Endothelial cell of umbilical vein (primary cell): ENCODE data around the gene DIP2C. TPM values are rescaled to one million over a fixed set of nuclear protein-coding genes. Genes with fewer than 3 reads are reported as not detected.

Experiments used
- BruUV-seq: library from RNA; stranded (reverse); fragments of 400-500 nt; replicated peaks from 2 replicates; lab custom pipeline; 2021; lab: Mats Ljungman, UMichigan
- CTCF ChIA-PET: fragments of 300-600, 350-600 bp; sonication (Branson Sonifier 250); formaldehyde crosslinking; loops from one replicate; lab custom pipeline; 2021; ENCODE audit warnings: antibody characterized with exemption, inconsistent platforms; lab: Charles Lee
- POLR2A ChIA-PET: fragments of 300-600, 350-600 bp; sonication (Branson Sonifier 250); formaldehyde crosslinking; loops from one replicate; lab custom pipeline; 2021; ENCODE audit warnings: antibody characterized with exemption, inconsistent platforms; lab: Charles Lee
- DNase-seq: peaks from one replicate; pipeline ENCODE4 v3.0.0-alpha.2; 2011; ENCODE audit warnings: low read depth, low spot score
- FAIRE-seq: peaks from 2 replicates; lab custom pipeline; 2011; peaks lifted over from hg19 to GRCh38; lab: Jason Lieb, UNC
- H2AFZ ChIP-seq: 2 replicates; pipeline ENCODE4 v1.6.0; 2012; ENCODE audit warnings: low read depth, low read length, control low read depth, inconsistent platforms
- H3K27ac ChIP-seq: 2 replicates; pipeline ENCODE4 v1.5.1; 2011; ENCODE audit warnings: low read depth, mild to moderate bottlenecking, control low read depth, low read length, moderate library complexity; ENCODE audit not compliant: insufficient read depth
- H3K27me3 ChIP-seq, 2 experiments: 2 replicates each; pipeline versions ENCODE4 v1.6.0 to v1.6.1; 2011; ENCODE audit warnings: low read length in 2 of 2, mixed read lengths in 1 of 2; ENCODE audit not compliant: control insufficient read depth in 2 of 2, insufficient read depth in 2 of 2
- H3K36me3 ChIP-seq, 2 experiments: 2 replicates in 1 of 2; 3 replicates in 1 of 2; pipeline ENCODE4 v1.5.1; 2011; ENCODE audit warnings: low read length in 2 of 2, mild to moderate bottlenecking in 1 of 2, moderate library complexity in 1 of 2; ENCODE audit not compliant: control insufficient read depth in 2 of 2, insufficient read depth in 2 of 2; ENCODE audit errors: extremely low read depth in 1 of 2
- H3K4me1 ChIP-seq: 3 replicates; pipeline ENCODE4 v1.5.1; 2011; ENCODE audit warnings: mild to moderate bottlenecking, low read length; ENCODE audit not compliant: control insufficient read depth, insufficient read depth; ENCODE audit errors: extremely low read depth
- H3K4me2 ChIP-seq: 2 replicates; pipeline ENCODE4 v1.6.1; 2011; ENCODE audit warnings: low read length, control low read depth, mixed read lengths; ENCODE audit not compliant: insufficient read depth
- H3K4me3 ChIP-seq, 3 experiments: fragments of 200-600 bp in 1 of 3; sonication (generic), shearing (Covaris generic) in 1 of 3; replicated peaks in 1 of 3; 2 replicates each; pipeline ENCODE4 v1.5.1; 2011 to 2016; ENCODE audit warnings: control low read depth in 3 of 3, low read length in 3 of 3, mild to moderate bottlenecking in 2 of 3, inconsistent platforms in 1 of 3, low read depth in 1 of 3, moderate library complexity in 1 of 3; ENCODE audit not compliant: insufficient read depth in 1 of 3
- H3K79me2 ChIP-seq: 2 replicates; pipeline ENCODE4 v1.6.0; 2012; ENCODE audit warnings: low read length, inconsistent platforms; ENCODE audit not compliant: control insufficient read depth, insufficient read depth
- H3K9ac ChIP-seq: replicated peaks from 2 replicates; pipeline ENCODE3; 2011; ENCODE audit warnings: low read length, control low read depth; ENCODE audit not compliant: insufficient read depth; ENCODE audit errors: extremely low read depth
- H3K9me1 ChIP-seq: replicated peaks from 3 replicates; pipeline ENCODE4 v1.6.0; 2011; ENCODE audit warnings: mild to moderate bottlenecking, low read length; ENCODE audit not compliant: control insufficient read depth, insufficient read depth; ENCODE audit errors: extremely low read depth
- H3K9me3 ChIP-seq: replicated peaks from 2 replicates; pipeline ENCODE4 v1.5.1; 2012; ENCODE audit warnings: low read length, inconsistent platforms; ENCODE audit not compliant: control insufficient read depth, insufficient read depth
- H4K20me1 ChIP-seq: replicated peaks from 2 replicates; pipeline ENCODE3; 2011; ENCODE audit warnings: mild to moderate bottlenecking, low read length; ENCODE audit not compliant: control insufficient read depth, insufficient read depth; ENCODE audit errors: extremely low read depth
- CTCF ChIP-seq, 2 donors: IDR thresholded peaks; 1 replicate in 1 of 2; 2 replicates in 1 of 2; pipeline ENCODE4 v1.5.1; 2011; ENCODE audit warnings: low read length in 2 of 2, mild to moderate bottlenecking in 2 of 2, moderate library complexity in 2 of 2, control low read depth in 1 of 2, inconsistent platforms in 1 of 2, low read depth in 1 of 2; ENCODE audit not compliant: insufficient read depth in 1 of 2; ENCODE audit errors: extremely low read depth in 1 of 2
- FOS ChIP-seq: IDR thresholded peaks from 2 replicates; pipeline ENCODE4 v1.6.1; 2011; ENCODE audit warnings: mild to moderate bottlenecking, low read length, moderate library complexity, borderline replicate concordance; ENCODE audit not compliant: insufficient read depth
- GATA2 ChIP-seq: IDR thresholded peaks from 2 replicates; pipeline ENCODE4 v1.7.0; 2011; ENCODE audit warnings: low read depth, mild to moderate bottlenecking, moderate library complexity, mixed read lengths, low read length; ENCODE audit not compliant: insufficient read length, insufficient read depth
- JUN ChIP-seq: IDR thresholded peaks from 2 replicates; pipeline ENCODE4 v1.6.1; 2011; ENCODE audit warnings: borderline replicate concordance, low read depth; ENCODE audit not compliant: insufficient read length, insufficient read depth
- MAX ChIP-seq: IDR thresholded peaks from 2 replicates; pipeline ENCODE4 v1.6.1; 2011; ENCODE audit not compliant: insufficient read depth, insufficient read length
- MYC ChIP-seq: IDR thresholded peaks from one replicate; pipeline ENCODE4 v1.6.1; 2011; ENCODE audit warnings: mild to moderate bottlenecking, low read depth, low read length
- POLR2AphosphoS5 ChIP-seq: IDR thresholded peaks from 2 replicates; pipeline ENCODE4 v1.6.1; 2012; ENCODE audit warnings: low read depth, mild to moderate bottlenecking, control low read depth, low read length, moderate library complexity; ENCODE audit not compliant: insufficient read depth
- dilution Hi-C: fragments of 300-500 bp; cut with MboI; formaldehyde crosslinking; loops from one replicate; pipeline ENCODE4 v1.15.0; 2019; ENCODE audit warnings: low sequenced_read_pairs; ENCODE audit not compliant: extremely low pct_ligation_motif_present
- intact Hi-C: fragments of 100-400 bp; cut with micrococcal nuclease; formaldehyde crosslinking; loops from one replicate; pipeline ENCODE4 v1.10.0; 2022
- polyA plus RNA-seq, 4 experiments: library from polyadenylated mRNA; depleted of rRNA in 3 of 4; stranded (reverse) in 3 of 4; unstranded in 1 of 4; fragments of >200 nt; gene quantifications; 2 replicates each; pipeline versions ENCODE4 v1.2.1 to v1.2.3, GENCODE V29; 2011 to 2012; ENCODE audit warnings: missing spikeins in 1 of 4
- total RNA-seq: library from RNA; stranded (reverse); gene quantifications from 2 replicates; pipeline ENCODE4 v1.2.3, GENCODE V29; 2021

The DIP2C gene
- total and polyA plus RNA-seq, 2 donors (not counting 3 experiments of a cell fraction or from before 2014, with no cell fraction given) = 3.6 to 10.7 TPM

GRCh38 chr10:387909-388660 lies 301.4 kb downstream of the DIP2C start:
- dilution Hi-C loops (no loop called here), intact Hi-C loops (no loop called here)
- Histone ChIP-seq H4K20me1 (no peaks in the 10 kb centered on the region), H3K27ac (no peak overlapping the region), H2AFZ (no peak overlapping the region), H3K4me1 (no peaks in the 10 kb centered on the region), H3K9ac (no peak overlapping the region), H3K79me2 (no peaks in the 10 kb centered on the region), H3K36me3 (peaks cover 0 to 2% of the 10 kb centered on the region in 2 experiments), H3K4me3 (no peak overlapping the region), H3K27me3 (no peaks in the 10 kb centered on the region), H3K4me2 (no peak overlapping the region), H3K9me1 (no peaks in the 10 kb centered on the region), H3K9me3 (no peaks in the 10 kb centered on the region)
- TF ChIP-seq GATA2 (no peak), JUN (no peak)
- FAIRE-seq = no peak
- no TSS peak for BruUV-seq
- DNase-seq = no peak
- POLR2A ChIA-PET = no interaction called here
- CTCF ChIA-PET = no interaction called here

DNA sequence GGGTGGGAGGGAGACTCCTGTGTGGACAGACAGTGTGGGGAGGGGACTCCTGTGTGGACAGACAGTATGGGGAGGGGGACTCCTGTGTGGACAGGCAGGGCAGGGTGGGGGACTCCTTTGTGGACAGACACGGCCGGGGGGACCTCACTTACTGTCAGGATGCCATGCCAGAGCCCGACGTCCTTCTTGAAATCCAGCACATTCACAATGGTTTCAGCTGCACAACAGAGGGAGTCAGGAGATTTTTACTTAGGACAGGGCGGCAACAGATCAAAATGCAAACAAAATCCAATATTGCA lies 301.9 kb downstream of the DIP2C start:
- Histone ChIP-seq H3K27me3 (no peaks in the 10 kb centered on the region), H3K4me1 (no peaks in the 10 kb centered on the region), H3K9me1 (no peaks in the 10 kb centered on the region), H4K20me1 (no peaks in the 10 kb centered on the region), H3K4me2 (no peak overlapping the region), H3K9me3 (no peaks in the 10 kb centered on the region), H3K79me2 (no peaks in the 10 kb centered on the region), H2AFZ (no peak overlapping the region), H3K36me3 (peaks cover 0 to 2% of the 10 kb centered on the region in 2 experiments), H3K9ac (no peak overlapping the region), H3K4me3 (no peak overlapping the region), H3K27ac (no peak overlapping the region)
- BruUV-seq = no TSS peak
- FAIRE-seq (no peak), DNase-seq (no peak)
- CTCF ChIA-PET = no interaction called here
- TF ChIP-seq MYC (no peak), CTCF (IDR thresholded peaks at IDR 0.05; ENCODE audit: extremely low read depth in 1 of 2, insufficient read depth in 1 of 2, low read depth in 1 of 2, low read length in 2 of 2) (no peak), GATA2 (no peak), POLR2AphosphoS5 (no peak), FOS (no peak), MAX (no peak)
- intact Hi-C loops (no loop called here), dilution Hi-C loops (no loop called here)
- POLR2A ChIA-PET = no interaction called here
